ENCODE results near the gene TRABD2A. TPM values are rescaled to one million over a fixed set of nuclear protein-coding genes. Genes with fewer than 3 reads are reported as not detected.

TRABD2A gene
- total and polyA plus RNA-seq, 2 of the 13 experiments (the other 11 are each of a cell fraction or from before 2014, with no cell fraction given), result 0.15 TPM; not detected in 1

DNA sequence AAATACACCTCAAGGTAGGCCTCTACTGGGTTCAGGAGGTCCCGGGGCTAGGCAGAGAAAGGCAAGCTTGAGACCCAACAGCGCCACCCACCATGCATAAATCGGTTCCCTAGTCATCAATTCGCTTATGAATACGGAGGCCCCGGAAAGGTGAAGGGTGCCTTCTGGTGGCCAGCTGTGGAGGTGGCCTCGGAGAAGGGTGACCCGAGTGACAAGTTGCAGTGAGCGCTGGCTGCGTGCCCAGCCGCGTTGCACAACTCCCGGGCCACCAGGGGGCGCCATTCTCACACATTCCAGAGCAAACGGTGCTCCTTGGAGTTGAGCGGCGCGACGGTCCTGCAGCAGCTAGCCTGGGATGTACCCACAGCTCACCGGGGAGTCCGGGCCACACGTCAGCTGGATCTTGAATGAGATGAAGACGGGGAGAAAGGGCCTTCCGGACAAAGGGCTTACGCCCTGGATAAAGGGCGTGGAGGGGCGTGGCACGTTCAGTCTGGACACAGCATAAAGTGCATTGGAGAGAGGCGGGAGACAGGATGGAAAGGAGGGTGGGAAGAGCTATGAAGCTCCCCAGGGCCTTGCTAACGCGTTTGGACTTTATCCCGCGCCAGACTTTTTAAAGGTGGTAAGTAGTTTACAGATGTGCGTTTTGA, 45.0 kb upstream of the TRABD2A start (continued):
- TF ChIP-seq, protein P1, sequence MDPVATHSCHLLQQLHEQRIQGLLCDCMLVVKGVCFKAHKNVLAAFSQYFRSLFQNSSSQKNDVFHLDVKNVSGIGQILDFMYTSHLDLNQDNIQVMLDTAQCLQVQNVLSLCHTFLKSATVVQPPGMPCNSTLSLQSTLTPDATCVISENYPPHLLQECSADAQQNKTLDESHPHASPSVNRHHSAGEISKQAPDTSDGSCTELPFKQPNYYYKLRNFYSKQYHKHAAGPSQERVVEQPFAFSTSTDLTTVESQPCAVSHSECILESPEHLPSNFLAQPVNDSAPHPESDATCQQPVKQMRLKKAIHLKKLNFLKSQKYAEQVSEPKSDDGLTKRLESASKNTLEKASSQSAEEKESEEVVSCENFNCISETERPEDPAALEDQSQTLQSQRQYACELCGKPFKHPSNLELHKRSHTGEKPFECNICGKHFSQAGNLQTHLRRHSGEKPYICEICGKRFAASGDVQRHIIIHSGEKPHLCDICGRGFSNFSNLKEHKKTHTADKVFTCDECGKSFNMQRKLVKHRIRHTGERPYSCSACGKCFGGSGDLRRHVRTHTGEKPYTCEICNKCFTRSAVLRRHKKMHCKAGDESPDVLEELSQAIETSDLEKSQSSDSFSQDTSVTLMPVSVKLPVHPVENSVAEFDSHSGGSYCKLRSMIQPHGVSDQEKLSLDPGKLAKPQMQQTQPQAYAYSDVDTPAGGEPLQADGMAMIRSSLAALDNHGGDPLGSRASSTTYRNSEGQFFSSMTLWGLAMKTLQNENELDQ (CRISPR knock-in tag; IDR thresholded peaks at IDR 0.05; ENCODE audit: borderline replicate concordance), result peak; percentile 89; the same call in 1 of the 2 replicates
- TF ChIP-seq DMAP1 (CRISPR knock-in tag; IDR thresholded peaks at IDR 0.05) (peak; percentile 91), HOXA5 (CRISPR knock-in tag; IDR thresholded peaks at IDR 0.05) (peak; percentile 98), ZFX (CRISPR knock-in tag; IDR thresholded peaks at IDR 0.05; ENCODE audit: low read depth) (peak; percentile 88), KAT7 (CRISPR knock-in tag; IDR thresholded peaks at IDR 0.05; ENCODE audit: borderline replicate concordance) (peak; percentile 90), ZNF512 (CRISPR knock-in tag; IDR thresholded peaks at IDR 0.05) (no peak), ZNF598 (CRISPR knock-in tag; IDR thresholded peaks at IDR 0.05; ENCODE audit: borderline replicate concordance) (peak; percentile 87), SP4 (CRISPR knock-in tag; IDR thresholded peaks at IDR 0.05) (peak; percentile 75), ZNF563 (CRISPR knock-in tag; IDR thresholded peaks at IDR 0.05) (no peak), KLF12 (CRISPR knock-in tag; IDR thresholded peaks at IDR 0.05; ENCODE audit: borderline replicate concordance) (0 out of 2 replicates have a peak, but pooled peaks have one; percentile 21), ZNF772 (CRISPR knock-in tag; IDR thresholded peaks at IDR 0.05) (peak; percentile 98; the same call in 1 of the 2 replicates), ZNF891 (CRISPR knock-in tag; IDR thresholded peaks at IDR 0.05) (peak; percentile 73; the same call in 1 of the 2 replicates), ZNF292 (CRISPR knock-in tag; IDR thresholded peaks at IDR 0.05; ENCODE audit: borderline replicate concordance, low read depth) (peak; percentile 90), NFRKB (IDR thresholded peaks at IDR 0.05) (no peak), FOXA3 (CRISPR knock-in tag; IDR thresholded peaks at IDR 0.05) (peak; percentile 87), ASH2L (IDR thresholded peaks at IDR 0.05; ENCODE audit: insufficient read length, low read depth, low read length) (peak; percentile 72), AKAP8 (CRISPR knock-in tag; IDR thresholded peaks at IDR 0.05) (peak; percentile 93), SMAD9 (CRISPR knock-in tag; IDR thresholded peaks at IDR 0.05) (peak; percentile 61; the same call in 1 of the 2 replicates), CCAR2 (optimal IDR thresholded peaks at IDR 0.05; ENCODE audit: low read depth, low read length) (peak; percentile 67)
- TF ChIP-seq, protein P2, sequence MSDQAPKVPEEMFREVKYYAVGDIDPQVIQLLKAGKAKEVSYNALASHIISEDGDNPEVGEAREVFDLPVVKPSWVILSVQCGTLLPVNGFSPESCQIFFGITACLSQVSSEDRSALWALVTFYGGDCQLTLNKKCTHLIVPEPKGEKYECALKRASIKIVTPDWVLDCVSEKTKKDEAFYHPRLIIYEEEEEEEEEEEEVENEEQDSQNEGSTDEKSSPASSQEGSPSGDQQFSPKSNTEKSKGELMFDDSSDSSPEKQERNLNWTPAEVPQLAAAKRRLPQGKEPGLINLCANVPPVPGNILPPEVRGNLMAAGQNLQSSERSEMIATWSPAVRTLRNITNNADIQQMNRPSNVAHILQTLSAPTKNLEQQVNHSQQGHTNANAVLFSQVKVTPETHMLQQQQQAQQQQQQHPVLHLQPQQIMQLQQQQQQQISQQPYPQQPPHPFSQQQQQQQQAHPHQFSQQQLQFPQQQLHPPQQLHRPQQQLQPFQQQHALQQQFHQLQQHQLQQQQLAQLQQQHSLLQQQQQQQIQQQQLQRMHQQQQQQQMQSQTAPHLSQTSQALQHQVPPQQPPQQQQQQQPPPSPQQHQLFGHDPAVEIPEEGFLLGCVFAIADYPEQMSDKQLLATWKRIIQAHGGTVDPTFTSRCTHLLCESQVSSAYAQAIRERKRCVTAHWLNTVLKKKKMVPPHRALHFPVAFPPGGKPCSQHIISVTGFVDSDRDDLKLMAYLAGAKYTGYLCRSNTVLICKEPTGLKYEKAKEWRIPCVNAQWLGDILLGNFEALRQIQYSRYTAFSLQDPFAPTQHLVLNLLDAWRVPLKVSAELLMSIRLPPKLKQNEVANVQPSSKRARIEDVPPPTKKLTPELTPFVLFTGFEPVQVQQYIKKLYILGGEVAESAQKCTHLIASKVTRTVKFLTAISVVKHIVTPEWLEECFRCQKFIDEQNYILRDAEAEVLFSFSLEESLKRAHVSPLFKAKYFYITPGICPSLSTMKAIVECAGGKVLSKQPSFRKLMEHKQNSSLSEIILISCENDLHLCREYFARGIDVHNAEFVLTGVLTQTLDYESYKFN (CRISPR knock-in tag; conservative IDR thresholded peaks at IDR 0.05), result peak; percentile 78
- TF ChIP-seq, protein P3, sequence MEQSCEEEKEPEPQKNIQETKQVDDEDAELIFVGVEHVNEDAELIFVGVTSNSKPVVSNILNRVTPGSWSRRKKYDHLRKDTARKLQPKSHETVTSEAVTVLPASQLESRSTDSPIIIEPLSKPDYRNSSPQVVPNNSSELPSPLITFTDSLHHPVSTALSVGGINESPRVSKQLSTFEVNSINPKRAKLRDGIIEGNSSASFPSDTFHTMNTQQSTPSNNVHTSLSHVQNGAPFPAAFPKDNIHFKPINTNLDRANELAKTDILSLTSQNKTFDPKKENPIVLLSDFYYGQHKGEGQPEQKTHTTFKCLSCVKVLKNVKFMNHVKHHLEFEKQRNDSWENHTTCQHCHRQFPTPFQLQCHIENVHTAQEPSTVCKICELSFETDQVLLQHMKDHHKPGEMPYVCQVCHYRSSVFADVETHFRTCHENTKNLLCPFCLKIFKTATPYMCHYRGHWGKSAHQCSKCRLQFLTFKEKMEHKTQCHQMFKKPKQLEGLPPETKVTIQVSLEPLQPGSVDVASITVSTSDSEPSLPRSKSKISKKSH (CRISPR knock-in tag; IDR thresholded peaks at IDR 0.05; ENCODE audit: borderline replicate concordance), result peak; percentile 77
